Fibroblast of the aortic adventitia (primary cell): Measurements from ENCODE around the gene PCDH18. TPM values are rescaled to one million over a fixed set of nuclear protein-coding genes. Genes with fewer than 3 reads are reported as not detected.
A peak's percentile ranks its signal among the peaks of the same experiment; 100 is the strongest.

Experiments used
- DNase-seq: peaks from one replicate; pipeline ENCODE4 v3.0.0-alpha.2; 2010; ENCODE audit warnings: low read depth
- H3K4me3 ChIP-seq: 2 replicates; pipeline ENCODE4 v1.5.1; 2011; ENCODE audit warnings: low read depth, mild to moderate bottlenecking, control low read depth, low read length, moderate library complexity
- CTCF ChIP-seq: IDR thresholded peaks from 2 replicates; pipeline ENCODE4 v1.5.1; 2011; ENCODE audit warnings: mild to moderate bottlenecking, low read length, control low read depth, inconsistent platforms; ENCODE audit not compliant: insufficient read depth
- total RNA-seq: library from RNA; depleted of rRNA; stranded (reverse); fragments of >200 nt; gene quantifications from 2 replicates; pipeline ENCODE4 v1.2.3, GENCODE V29; 2012; ENCODE audit warnings: low replicate concordance

Gene PCDH18
- total RNA-seq = 102 and 210 TPM in 2 replicates

GRCh38 chr4:137531986-137532868, at the start of gene PCDH18:
Gene PCDH18 (minus strand): TSS chr4:137532494. CDS start chr4:137532088, 406 bp downstream.
- TF ChIP-seq CTCF = no peak
- peak; percentile 99 for DNase-seq
- H3K4me3 ChIP-seq = peak within 1 kb of the TSS; percentile 98

- peak; percentile 5 for DNase-seq
- H3K4me3 ChIP-seq = no peak overlapping the region
- TF ChIP-seq CTCF = no peak
Measured at GRCh38 chr4:137576446-137576845, 44.2 kb upstream of the PCDH18 start.

GRCh38 chr4:137572647-137573046, 40.4 kb upstream of the PCDH18 start:
- no peak for TF ChIP-seq CTCF
- H3K4me3 ChIP-seq = no peak overlapping the region
- no peak for DNase-seq

- DNase-seq = no peak
- no peak for TF ChIP-seq CTCF
- no peak overlapping the region for H3K4me3 ChIP-seq
Measured at GRCh38 chr4:137572163-137572562, 39.9 kb upstream of the PCDH18 start.

GRCh38 chr4:137559801-137560200, 27.5 kb upstream of the PCDH18 start:
- no peak for TF ChIP-seq CTCF
- DNase-seq = no peak
- no peak overlapping the region for H3K4me3 ChIP-seq

- no peak for TF ChIP-seq CTCF
- peak; percentile 48 for DNase-seq
- H3K4me3 ChIP-seq = no peak overlapping the region
Measured at GRCh38 chr4:137558951-137559350, 26.7 kb upstream of the PCDH18 start.
